NCI-H2171 (cell line): Measurements from ENCODE around the gene PRKCB.

Experiments
- DNase-seq: peaks from one replicate; lab custom pipeline; 2025; lab: John Stamatoyannopoulos, UW

The PRKCB gene

GRCh38 chr16:23968176-23968575, 132.4 kb downstream of the PRKCB start:
- DNase-seq = no peak

DNA sequence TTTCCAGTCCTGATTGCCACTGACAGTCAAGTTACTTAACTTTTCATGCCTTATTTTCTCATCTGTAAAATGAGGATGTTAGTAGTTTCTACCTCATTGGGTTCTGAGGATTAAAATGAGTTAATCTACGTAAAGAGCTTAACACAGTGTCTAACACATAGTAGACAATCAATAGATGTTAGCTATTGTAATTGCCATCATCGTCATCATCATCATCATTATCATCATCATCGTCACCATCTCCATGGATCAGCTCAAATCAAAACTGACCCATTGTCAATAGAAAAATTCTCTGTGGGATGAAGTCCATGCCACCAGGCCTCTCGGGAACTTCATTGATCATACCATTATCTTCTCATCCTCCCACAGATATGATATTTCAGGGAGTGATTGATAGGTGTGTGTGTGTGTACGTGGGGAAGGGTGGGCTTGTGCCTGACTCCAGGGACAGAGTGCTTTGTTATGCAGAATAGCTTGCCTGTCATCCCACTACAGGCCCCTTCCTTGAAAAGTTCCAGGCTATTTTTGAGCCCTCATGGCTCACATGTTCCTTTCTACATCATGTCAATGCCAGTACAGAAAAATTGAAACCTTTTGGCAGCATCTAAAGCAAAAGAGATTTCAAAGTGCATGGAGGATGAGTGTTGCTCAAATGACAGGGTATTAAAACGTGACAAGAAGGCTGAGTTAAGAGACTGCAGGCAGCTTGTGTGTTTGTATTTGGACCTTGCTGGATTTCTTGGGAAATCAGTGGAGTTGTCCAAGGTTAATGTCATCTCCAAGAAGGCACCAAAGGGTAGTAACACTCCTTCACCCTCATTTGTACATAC, 133.9 kb downstream of the PRKCB start:
- no peak for DNase-seq

DNA sequence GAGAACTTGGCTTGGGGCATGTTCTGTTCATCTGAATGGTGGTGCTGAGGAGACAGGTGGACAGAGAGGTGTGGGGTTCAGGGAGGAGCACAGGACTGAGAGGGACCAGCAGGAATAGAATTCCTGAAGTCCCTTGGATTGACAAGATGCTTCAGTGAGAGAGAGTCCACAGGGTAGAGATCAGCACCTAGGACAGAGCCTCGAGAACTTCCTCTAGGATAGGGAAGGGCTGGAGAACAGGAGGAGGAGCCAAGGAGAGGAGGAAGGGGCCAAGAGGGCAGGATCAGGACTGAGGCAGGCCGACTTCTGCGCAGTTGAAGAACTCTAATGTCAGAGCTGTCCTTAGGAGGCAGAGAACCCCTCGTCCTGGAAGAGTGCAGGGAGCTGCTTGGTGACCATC, 138.4 kb downstream of the PRKCB start:
- no peak for DNase-seq

DNA sequence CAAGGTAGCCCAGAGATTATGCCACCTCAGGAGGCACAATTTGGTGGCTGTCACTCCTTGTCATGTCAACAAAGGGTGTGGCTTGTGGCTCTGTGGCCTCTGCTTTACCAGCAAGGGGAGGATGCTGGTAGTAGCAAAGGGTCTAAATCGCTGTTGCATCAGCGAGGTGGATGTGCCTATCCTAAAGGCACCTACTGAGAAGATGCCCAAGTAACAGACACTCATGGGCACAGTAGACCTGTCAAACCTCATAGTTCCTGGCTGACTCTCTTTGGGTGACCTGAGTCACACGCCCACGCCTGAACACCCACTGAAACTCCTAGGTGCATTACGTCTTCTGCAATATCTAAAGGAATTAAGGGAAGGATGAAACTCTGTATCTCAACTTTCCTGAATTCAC, 139.5 kb downstream of the PRKCB start:
- no peak for DNase-seq

- DNase-seq = no peak
Measured at GRCh38 chr16:23976091-23976490, 140.3 kb downstream of the PRKCB start.

DNA sequence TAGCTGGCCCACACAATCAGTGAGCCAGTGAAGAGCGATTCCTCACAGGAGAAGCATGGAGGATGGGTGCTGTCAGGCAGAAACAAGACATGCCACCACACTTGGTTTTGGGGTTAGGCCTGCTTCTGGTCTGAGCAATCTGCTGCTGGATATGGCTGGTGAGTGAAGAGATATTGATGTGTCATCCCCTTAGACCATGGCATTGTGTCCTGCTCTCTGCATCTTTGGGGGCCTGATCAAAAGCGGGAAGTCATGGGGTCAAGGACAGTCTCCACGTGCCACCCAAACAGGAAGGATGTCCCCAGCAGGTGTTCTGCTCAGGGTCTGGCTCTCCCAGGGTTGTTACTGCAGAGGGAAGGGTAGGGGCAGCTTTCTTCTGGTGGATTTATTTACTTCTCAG, 140.7 kb downstream of the PRKCB start:
- DNase-seq = no peak

GRCh38 chr16:23979441-23979840, 143.7 kb downstream of the PRKCB start:
- no peak for DNase-seq

DNA sequence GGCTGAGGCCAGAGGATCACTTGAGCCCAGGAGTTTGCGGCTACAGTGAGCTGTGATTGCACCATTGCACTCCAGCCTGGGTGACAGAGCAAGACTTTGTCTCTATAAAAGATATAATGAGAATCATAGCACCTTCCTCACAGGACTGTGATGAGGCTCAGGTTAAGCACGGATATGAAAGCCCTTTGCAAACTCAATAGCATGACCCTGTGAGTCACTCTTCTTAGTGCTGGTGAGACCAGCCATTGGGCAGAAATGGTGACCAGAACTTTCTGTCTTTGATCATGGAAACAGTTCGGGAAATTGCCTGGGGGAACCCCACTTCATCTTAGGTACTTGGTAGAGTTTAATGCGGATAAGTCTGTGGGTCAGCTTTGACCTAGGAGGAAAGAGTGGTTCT, 144.2 kb downstream of the PRKCB start:
- no peak for DNase-seq

DNA sequence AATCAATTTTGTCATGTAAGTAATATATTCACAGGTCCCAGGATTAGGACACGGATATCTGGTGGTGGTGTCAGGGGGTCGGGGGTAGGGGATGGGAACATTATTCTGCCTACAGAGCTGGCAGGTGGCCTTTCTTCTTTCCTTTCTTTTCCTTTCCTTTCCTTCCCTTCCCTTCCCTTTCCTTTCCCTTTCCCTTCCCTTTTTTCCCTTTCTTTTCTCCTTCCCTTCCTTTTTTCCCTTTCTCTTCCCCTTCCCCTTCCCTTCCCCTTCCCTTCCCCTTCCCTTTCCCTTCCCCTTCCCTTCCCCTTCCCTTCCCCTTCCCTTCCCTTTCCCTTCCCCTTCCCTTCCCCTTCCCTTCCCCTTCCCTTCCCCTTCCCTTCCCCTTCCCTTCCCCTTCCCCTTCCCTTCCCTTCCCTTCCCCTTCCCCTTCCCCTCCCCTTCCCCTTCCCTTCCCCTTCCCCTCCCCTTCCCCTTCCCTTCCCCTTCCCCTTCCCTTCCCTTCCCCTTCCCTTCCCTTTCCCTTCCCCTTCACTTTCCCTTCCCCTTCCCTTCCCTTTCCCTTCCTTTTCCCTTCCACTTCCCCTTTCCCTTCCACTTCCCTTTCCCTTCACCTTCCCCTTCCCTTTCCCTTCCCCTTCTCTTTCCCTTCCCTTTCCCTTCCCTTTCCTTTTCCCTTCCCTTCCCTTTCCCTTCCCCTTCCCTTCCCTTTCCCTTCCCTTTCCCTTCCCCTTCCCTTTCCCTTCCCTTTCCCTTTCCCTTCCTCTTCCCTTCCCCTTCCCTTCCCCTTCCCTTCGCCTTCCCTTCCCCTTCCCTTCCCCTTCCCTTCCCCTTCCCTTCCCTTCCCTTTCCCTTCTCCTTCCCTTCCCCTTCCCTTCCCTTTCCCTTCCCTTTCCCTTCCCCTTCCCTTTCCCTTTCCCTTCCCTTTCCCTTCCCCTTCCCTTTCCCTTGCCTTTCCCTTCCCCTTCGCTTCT, 145.9 kb downstream of the PRKCB start:
- no peak for DNase-seq

DNA sequence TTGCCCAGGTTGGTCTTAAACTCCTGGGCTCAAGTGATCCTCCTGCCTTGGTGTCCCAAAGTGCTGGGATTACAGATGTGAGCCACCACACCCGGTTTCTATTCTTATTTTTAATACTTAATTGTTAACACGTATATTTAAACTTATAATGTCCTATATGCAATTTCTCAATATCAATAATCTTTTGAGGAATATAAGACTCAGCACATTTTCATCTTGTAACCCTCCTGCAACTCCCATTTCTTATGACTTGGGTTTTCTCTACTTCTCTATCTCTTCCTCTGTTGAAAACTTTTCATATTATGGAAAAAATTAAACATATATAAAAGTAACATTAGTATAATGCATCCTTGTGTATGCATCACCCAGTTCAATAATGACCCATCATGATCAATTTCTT, 150.7 kb downstream of the PRKCB start:
- DNase-seq = no peak

- no peak for DNase-seq
Measured at GRCh38 chr16:23987443-23987842, 151.7 kb downstream of the PRKCB start.

- no peak for DNase-seq
Measured at GRCh38 chr16:23990507-23990906, 154.7 kb downstream of the PRKCB start.

- DNase-seq = no peak
Measured at GRCh38 chr16:23991066-23991465, 155.3 kb downstream of the PRKCB start.

- DNase-seq = no peak
Measured at GRCh38 chr16:23994615-23995014, 158.8 kb downstream of the PRKCB start.

- DNase-seq = no peak
Measured at GRCh38 chr16:23996258-23996955, 160.6 kb downstream of the PRKCB start.

DNA sequence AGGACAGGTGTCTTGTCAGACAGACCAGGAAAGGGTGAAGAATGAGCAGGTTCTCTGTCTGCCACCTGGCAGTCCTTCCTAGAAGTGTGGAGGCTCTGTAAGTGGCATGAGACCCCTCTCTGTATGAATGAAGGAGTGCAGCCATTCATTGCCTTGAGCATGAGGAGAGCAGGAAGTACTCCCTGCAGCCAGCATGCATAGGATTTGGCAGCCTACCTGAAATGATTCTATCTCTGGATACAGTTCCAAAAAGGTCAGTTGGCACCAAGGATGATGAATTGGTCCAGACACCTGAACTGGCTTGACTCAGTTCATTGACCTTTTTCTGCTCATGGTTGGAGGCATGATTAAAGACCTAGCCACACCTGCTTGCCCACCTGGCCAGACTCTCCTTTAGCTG, 163.0 kb downstream of the PRKCB start:
- DNase-seq = no peak

GRCh38 chr16:23999663-24000062, 163.9 kb downstream of the PRKCB start:
- DNase-seq = no peak

GRCh38 chr16:24001710-24002109, 165.9 kb downstream of the PRKCB start:
- DNase-seq = no peak

DNA sequence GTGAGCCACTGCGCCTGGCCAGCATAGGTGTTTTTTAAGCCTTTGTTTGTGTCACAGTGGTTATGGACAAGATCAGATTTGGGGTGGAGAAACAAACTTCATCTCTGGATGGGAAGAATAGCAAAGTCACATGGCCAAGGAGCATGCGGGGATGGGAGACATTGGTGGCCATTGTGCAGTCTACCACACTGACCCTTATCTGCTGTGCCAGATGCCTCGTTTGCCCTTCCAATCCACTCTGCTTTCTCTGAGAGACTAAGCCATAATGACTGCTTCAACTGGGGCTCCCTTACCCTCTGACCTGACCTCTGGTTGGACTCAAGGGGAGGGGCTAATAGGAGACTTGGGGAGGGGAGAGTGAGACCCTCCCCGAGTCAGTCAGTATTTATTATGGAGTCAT, 166.8 kb downstream of the PRKCB start:
- DNase-seq = no peak

DNA sequence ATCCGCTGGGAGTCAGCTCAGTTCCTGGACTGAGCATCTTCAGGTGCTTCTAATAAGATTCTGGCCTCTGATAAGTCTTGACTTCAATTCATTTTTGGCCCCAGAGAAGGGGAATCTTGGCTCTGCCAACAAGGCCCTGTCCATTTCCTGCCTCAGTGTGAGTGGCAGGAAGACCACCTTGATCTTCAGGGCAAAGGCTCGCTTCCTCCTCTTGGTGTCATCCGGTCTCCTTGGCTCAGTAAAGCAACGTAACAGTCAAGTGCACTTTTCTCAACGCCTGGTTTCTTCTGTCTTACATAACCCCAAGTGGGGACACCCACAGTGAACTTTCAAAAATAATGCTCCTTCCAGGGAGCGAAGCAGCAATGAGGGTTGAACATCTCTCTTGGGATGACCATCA, 169.8 kb downstream of the PRKCB start:
- DNase-seq = no peak

GRCh38 chr16:24007391-24007790, 171.6 kb downstream of the PRKCB start:
- no peak for DNase-seq

GRCh38 chr16:24007934-24008333, 172.2 kb downstream of the PRKCB start:
- DNase-seq = no peak
